ENCODE data around the gene ITGA8.
"Not testable (repeated sequence)": the region's sequence is repeated elsewhere in the genome, so short reads cannot be mapped to it uniquely, and the experiment has no call there.

ITGA8 gene

DNA sequence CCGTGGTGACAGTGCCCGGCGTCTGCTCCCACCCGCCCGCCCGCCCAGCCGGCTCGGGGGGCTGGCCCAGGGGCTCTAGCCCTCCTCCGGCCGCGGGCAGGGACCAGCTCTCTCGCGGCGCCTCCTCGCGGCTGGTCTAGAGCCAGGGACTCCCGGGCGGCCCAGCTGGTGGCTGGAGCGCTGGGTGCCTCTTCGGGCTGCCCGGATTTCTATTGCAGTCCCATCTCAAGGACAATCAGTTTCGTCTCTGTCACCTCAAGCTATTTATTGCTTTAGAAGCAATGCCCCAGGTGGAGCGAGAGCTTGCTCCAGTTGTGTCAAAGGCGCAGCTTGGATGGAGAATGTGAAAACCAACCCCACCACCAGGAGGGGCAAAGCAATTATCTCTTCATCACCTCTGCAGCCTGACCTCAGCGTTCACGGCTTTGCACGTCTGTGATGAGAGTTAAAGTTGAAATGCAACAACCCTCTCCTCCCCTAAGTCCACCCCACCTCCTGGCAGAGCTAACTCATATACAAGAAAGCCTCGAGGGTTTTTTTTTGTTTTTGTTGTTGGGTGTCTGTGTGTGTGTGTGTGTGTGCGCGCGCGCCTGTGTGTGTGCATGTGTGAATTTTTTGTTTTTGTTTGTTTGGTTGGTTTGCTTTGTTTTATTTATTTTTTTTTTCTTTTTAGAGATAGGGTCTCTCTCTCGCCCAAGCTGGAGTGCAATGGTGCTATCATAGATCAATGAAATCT is at the start of gene ITGA8:
ITGA8 (minus strand) TSS at position 24 of the 736 bp plus-strand sequence. CDS start 151 bp downstream, outside the sequence.
- no peak for DNase-seq

DNA sequence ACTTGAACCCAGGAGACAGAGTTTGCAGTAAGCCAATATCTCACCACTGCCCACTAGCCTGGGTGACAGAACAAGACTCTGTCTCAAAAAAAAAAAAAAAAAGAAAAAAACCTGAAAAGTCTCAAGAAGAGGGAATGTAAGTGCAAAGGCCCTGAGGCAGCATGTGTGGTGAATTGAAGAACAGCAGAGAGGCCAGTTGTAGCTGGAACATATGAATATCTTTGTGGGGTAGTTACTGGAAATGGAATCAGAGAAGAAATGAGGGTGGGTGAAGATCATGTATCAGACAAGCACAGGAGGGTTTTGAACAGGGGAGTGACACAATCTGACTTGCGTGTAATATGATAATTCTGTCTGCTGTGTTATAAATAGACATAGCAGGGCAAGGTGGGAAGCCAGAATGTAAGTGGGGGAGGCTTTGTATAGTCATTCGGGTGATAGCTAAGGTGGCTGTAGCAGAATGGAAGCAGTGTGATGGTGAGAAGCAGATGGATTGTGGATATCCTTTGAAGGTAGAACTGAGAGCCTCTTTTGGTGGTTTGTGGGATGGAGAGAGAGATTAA is 45.3 kb upstream of the ITGA8 start:
- DNase-seq: no peak

DNA sequence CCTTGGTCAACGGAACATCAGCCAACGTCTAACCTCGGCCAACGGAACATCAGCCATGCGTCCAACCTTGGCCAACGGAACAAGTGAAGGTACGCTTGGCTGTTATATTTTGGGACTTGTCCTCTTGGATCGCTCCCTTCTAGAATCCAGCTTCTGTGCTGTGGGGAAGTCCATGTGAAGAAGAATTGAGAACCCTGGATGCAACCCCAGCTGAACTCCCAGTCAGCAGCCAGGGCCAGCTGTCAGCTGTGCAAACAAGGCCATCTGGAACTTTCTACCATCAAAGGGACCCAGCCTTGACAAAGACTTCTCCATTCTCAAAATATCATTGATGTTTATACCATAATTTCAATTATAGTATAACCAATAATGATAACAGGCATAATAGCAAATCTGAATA is 43.3 kb upstream of the ITGA8 start:
- no peak for DNase-seq

DNA sequence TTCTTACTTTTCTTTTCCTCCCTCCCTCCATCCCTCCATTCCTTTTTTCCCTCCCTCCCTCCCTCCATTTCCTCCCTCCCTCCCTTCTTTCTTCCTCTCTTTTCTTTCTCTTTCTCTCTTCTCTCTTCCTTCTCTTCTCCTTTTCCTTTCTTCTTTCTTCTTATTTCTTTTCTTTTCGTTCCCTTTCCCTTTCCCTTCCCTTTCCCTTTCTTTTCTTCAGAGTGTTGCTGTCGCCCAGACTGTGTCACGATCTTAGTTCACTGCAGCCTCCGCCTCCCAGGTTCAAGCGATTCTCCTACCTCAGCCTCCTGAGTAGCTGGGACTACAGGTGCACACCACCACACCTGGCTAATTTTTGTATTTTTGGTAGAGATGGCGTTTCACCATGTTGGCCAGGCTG is 42.5 kb upstream of the ITGA8 start:
- DNase-seq: not testable (repeated sequence)

DNA sequence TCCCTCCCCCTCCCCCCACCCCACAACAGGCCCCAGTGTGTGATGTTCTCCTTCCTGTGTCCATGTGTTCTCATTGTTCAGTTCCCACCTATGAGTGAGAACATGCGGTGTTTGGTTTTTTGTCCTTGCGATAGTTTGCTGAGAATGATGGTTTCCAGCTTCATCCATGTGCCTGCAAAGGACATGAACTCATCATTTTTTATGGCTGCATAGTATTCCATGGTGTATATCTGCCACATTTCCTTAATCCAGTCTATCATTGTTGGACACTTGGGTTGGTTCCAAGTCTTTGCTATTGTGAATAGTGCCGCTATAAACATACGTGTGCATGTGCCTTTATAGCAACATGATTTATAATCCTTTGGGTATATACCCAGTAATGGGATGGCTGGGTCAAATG is 41.5 kb upstream of the ITGA8 start:
- not testable (repeated sequence) for DNase-seq

DNA sequence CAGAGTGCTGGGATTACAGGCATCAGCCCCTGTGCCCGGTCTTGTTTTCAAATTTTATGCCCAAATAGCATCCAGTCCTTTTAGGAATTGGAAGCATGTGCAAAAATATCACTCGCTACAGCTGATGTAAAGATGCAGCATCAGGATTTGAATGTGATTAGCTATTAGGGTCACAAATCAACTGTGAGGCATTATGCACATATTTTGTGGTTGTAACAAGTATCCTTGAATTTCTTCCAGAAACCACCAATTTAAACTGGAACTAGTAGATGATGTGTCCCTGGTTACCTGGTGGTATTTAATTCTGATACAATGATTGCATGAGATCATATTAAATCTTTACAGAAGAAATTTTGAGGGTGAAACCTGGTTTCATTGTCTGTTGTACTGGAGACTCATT is 41.0 kb upstream of the ITGA8 start:
- no peak for DNase-seq

DNA sequence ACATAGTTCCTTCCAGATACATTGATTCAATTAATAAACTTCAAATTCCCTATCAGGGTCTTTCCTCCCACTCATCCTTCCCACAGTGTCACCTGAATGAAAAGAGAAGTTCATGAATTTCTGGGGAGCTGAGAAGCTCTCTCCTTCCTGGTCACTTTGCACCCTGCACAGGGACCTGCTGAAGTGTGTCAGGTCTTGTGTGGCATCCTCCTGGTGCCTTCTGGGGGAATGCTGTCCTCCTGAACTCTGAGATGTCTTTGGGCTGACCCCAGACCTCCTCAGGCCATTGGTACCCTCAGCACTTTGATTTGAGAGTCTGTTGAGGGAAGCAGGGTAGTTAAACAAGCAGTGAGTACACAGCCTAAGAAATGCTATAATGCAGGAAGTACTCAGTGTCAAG is 39.5 kb upstream of the ITGA8 start:
- DNase-seq: no peak

DNA sequence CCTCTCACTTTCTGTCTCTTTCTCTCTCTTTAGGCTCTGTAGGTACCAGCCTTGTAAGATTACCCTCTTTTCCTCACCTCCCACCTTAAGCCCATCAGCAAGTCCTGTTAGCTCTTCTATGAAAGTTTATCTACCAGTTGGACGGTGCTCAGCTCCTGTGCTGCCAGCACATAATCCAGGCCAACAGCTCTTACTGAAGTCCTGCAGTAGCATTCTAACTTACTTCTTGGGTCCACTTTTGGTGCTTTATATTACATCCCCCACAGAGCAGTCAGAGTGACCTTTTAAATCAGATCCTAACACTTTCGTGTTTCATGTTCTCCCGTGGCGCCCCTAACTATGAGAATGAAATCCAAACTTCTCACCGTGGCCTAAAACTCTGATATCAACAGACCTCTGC is 38.9 kb upstream of the ITGA8 start:
- no peak for DNase-seq

DNA sequence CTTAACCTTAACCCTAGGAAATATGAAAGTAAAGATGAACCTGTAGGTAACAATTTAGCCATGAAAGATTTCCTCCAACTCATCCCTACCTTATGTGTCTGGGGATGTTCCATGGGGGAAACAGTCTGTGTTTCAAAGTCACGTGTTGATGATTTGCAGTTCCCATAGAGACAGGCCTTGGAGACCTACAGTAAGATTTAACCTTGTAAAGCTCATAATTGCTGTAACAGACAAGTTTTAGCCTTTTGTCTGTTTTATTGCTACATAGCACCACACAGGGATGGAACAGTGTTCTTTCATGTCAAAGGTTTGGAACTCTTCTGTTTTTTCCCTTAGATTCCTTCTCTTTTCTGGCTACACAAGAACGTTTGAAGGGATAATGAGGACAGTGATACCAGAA is 35.2 kb upstream of the ITGA8 start:
- DNase-seq: no peak

DNA sequence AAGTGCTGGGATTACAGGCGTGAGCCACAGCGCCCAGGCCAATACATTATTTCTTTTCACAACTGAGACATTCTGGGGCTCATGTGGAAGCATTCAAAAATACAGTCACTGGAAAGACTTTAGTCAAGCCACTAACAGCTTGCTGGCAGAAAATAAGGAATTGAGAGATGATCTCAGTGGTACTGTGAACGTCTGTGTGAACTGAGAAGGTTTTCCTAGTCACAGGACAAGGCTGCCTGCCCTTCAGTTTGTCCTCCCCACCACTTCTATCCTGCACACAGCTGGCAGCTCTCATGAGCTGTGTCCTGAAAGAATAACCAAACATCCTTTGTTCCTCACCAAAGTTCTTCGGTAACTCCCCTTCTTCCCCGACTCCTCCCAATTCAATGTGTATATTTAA is 31.3 kb upstream of the ITGA8 start:
- no peak for DNase-seq

DNA sequence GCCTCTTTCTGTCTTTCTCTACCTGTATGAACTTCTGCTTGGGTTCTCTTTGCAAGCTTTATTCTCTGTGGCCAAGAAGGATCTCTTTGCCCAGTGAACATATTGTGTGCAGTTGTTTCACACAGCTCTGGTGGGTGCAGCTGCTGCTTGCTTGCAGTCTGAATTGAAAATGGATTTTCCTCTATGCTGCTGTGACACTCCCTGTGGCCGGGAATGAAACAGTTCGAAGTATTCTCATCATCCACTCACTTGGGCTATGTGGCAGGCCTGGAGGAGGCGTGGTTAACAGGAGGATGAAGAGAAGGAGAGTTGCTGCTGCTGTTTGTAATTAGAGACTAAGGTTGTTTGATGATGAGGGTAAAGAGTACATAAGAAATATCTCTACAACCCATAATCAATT is 28.4 kb upstream of the ITGA8 start:
- DNase-seq: no peak

DNA sequence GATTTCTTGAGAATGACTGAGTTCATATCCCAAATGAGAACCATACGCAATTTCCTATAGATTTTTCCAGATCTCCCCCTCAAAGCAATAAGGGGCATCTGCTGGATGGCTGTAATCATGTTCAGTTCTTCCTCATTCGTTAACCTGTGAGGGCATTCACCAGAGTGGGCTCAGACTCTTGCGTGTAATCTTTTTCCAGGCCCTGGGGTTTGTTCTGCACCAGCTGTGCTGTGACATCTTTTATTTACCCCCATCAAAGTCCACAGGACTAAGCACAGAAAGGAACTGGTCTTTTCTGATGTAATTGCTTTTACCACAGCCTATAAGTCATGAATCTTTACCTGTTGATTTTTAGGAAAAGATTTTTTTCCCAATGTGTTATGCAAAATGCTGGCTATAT is 27.9 kb upstream of the ITGA8 start:
- no peak for DNase-seq

DNA sequence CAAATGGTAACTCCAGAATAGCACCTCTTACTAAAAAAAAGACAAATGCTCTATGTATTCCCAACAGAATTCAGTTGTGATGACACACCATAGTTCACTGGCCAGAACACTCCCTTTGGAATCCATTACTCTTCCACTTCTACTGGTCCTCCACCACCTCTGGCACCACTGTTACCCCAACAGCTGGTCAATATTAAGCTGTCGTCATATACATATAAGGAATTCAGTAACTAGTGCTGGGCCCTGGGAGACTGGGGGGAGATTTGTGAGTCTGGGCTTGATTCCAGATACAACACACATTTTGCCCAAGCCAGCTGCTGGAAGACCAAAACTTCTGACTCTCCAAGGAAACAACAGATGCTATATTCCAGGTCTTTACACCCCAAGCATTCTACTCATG is 26.0 kb upstream of the ITGA8 start:
- DNase-seq: no peak

DNA sequence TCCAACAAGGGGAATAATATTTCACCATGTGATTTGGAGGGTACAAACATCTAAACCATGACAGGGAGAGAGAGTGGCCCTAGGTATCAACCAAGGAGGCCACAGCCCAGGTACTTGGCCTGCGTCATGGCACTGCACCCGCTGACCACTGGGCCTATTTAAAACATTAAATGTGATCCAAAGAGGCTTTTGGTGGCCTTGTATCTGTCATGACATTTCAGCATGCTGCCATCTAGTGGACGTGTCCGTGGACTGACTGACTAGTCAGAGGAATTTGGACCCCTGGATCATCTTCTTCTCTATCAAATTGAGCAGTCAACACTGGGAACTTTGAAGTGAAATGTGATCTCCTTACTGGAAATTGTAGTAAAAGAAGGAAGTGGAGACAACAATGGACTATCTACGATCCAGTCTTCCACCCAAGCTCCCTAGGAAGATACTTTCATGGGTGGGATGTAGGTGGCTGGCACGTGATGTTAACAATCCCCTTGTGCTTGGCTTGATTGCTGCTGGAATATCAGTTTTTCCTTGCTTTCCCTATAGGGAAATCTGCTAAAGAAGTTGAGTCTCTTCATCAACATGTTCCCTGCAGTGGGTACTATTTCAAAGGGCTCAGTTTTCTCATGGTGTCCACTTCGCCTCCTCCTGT is 24.6 kb upstream of the ITGA8 start:
- DNase-seq: no peak

DNA sequence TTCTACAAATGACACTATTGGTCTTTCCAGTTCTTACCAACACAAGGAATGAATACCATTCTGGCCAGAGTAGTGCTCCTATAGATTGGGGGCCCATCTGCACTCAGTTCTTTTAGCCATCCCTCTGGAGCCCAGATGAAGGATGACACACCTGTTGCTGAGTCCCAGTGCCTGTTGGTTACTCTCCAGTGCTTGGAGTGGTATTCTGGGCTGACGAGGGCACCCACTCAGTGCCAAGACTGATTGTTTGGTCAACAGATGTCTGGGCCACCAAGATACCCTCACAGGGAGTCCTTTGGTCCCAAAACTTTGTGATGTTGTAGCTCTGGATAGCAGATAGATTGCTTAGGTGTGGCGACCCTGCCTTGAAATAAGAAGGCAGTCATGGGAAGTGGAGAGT is 23.7 kb upstream of the ITGA8 start:
- DNase-seq: no peak

DNA sequence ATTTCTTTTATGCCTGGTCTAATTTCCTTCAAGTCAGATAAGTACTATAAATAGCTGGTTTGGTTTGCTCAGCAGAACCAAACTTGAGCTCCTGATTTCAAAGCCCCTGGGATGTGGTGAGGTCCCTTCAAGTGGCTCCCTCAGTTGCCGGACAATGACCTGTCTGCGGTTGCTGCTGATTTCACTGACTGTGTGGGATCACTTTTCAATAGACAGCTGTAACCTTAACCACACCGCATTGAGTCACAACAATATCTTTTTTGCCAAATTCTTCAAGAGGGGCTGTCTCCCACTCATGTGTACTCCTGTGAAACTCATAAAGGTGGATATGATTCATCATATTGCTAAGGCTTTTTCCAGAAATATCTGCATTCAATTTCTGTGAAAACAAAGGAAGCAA is 23.1 kb upstream of the ITGA8 start:
- DNase-seq: no peak

DNA sequence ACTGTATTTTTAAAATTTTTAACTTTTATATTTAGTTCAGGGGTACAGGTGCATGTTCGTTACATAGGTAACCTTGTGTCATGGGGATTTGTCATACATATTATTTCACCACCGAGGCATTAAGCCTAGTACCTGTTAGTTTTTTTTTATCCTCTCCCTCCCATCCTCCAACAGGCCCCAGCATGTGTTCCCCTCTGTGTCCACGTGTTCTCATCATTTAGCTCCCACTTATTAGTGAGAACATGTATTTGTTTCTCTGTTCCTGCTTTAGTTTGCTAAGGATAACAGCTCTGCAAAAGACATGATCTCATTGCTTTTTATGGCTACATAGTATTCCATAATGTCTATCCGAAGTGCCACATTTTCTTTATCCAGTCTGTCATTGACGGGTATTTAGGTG is 22.4 kb upstream of the ITGA8 start:
- DNase-seq: no peak

DNA sequence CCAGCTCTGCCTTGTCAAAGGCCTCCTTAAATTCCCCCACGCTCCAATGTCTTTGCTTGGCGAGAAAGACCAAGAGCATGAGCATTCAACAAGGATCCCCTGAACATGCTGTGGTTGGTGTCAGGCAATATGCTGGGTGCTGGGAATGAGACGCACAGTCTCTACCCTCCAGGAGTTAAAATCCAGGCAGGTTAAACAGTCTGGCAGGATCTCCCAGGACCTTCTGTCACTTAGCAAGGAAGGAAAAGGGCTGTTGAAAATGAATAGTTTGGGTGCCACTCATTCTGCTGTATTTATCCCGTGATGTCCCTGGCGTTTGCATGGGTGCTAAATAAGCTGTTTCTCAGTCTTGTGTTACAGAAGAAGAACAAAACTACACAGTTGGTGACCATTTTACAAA is 21.9 kb upstream of the ITGA8 start:
- DNase-seq: no peak

DNA sequence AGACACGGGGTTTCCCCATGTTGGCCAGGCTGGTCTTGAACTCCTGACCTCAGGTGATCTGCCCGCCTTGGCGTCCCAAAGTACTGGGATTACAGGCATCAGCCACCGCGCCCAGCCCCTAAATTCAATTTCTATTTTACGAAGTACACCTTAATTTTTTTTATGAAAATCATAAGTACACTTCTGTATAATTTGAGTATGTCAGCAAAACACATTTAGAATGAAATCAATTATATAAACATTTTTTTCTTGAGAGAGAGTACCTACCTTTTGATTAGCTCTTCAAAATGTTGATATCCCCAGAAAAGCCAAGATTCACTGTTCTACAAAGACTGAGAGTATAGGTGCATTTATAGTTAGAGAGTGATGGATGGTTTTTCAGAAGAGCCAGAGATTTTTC is 20.5 kb upstream of the ITGA8 start:
- no peak for DNase-seq

DNA sequence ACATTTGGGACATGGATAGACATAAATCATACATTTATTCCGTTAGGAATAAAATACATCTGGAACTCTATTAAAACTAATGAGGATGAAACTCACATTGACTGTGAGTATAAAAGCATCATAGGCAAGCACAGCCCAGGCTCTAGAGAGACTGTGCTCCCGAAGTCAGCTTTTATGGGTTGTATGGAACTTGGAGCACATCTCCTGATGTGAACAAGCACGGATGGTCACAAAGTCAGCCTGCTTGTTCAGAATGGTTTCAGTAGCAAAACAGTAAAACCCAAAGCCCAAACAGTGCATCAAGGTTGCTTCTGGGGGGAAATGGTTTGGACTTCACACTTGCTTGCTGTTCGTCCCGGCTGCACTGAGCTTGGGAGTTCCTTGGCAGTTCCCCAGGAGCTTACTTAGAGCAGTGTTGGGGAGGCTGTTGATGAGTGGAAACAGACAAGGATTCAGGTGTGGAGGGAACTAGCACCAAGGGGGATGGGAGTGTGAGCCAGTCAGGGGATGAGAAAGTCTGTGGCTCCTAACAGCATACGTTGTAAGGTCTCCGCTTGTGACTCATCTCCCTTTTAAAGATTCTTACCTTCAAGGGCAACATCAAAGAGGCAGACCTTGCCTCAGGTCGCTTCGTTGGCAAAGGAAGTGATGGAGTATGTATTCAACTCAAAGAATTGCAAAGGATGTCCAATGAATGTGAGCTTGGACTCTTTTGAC is 19.7 kb upstream of the ITGA8 start:
- DNase-seq: no peak

DNA sequence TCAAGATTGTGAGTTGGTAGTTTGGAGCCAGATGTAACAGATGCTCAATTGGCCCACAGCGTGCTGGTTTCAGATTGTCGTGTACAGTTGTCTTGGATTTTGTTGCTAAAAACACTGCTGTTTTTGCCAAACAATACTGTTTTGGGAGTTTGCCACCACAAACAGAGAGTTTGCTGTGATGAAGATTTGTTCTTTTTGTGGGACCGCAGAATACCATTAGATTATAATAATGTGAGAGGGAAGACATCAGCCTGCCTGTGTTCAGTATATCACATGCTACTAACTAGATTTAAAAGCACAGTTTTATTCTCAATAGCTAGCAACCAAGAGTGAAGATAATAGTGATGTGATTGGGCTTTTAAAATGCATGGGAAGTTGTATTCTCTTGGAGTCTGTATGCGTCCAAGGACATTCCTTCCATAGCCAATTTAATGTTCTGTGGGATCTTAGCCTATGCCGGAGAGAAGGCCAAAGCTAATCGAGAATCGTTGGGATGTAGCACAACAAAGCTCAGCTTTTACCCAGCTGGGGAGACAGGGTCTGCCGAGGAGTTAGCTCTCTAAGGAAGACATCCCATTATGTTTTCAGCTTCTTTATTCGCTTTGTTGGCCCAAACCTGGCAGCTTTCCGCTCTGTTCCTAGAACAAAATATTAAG is 18.7 kb upstream of the ITGA8 start:
- DNase-seq: no peak

DNA sequence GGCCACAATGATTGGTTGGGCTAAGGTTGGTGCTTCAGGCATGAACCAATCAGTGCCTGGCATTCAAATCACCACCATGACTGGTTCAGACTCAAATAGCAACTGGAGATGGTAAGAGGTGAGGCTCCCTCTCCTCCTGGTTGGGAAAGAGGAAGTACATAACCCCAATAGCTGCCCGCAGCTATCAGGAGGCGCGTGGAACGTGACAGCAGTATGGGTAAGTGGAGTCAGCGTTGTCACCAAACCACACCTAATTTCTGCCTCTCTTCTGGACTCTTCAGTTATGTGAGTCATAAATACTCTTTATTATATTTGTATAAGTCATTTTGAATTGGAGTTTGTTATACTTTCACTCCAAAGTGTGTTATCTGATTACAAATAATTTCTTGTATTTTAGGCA is 17.9 kb upstream of the ITGA8 start:
- DNase-seq: no peak

DNA sequence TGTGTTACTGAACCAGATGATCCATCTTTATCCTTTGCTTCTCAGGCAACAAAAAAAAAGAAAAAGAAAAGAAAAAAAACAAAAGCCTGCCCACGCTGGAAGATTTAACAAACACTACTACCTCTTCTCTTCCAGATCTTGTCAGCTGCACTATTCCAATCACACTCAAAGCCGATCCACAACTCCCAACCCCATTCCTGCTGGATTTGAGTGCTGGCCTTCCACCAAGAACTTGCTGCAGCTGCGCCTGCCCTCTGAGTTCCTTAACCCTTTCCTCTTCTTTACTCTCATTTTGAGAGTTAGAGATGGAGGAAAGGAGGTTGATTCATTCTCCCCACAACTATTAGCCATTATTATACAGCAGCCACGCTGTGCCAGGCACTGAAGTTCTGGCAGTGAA is 16.0 kb upstream of the ITGA8 start:
- no peak for DNase-seq

Data from NCI-H1436 treated with DMSO at 0.1 percent for 48 hours (cell line).